ACC112 (cell line): ENCODE results near the gene OSBPL10.
"Not testable (repeated sequence)": the region's sequence is repeated elsewhere in the genome, so short reads cannot be mapped to it uniquely, and the experiment has no call there.

Source experiments
- H2AFZ ChIP-seq: fragments of 200-600 bp; sonication (generic); one replicate; pipeline ENCODE4 v1.6.0; 2017; ENCODE audit warnings: antibody characterized with exemption, low read length; ENCODE audit not compliant: unreplicated experiment
- H3K27ac ChIP-seq: fragments of 200-600 bp; sonication (generic); 2 replicates; pipeline ENCODE4 v1.5.1; 2014; ENCODE audit warnings: low read depth, mild to moderate bottlenecking, antibody characterized with exemption, low read length, moderate library complexity
- H3K27me3 ChIP-seq: fragments of 200-600 bp; sonication (generic); 2 replicates; pipeline ENCODE4 v1.6.1; 2014; ENCODE audit warnings: mild to moderate bottlenecking, antibody characterized with exemption, low read length, moderate library complexity, mixed read lengths; ENCODE audit not compliant: insufficient read depth
- H3K36me3 ChIP-seq: fragments of 200-600 bp; sonication (generic); 2 replicates; pipeline ENCODE4 v1.6.1; 2016; ENCODE audit warnings: mild to moderate bottlenecking, antibody characterized with exemption, low read length, moderate library complexity, mixed read lengths; ENCODE audit not compliant: insufficient read depth
- H3K4me1 ChIP-seq: fragments of 200-600 bp; sonication (generic); one replicate; pipeline ENCODE4 v1.6.1; 2016; ENCODE audit warnings: low read length, mixed read lengths; ENCODE audit not compliant: insufficient read depth, unreplicated experiment, control insufficient read depth
- H3K4me3 ChIP-seq: fragments of 200-600 bp; sonication (generic); 2 replicates; pipeline ENCODE4 v1.5.1; 2014; ENCODE audit warnings: mild to moderate bottlenecking, low read depth, low read length
- H3K79me2 ChIP-seq: fragments of 200-600 bp; sonication (generic); one replicate; pipeline ENCODE4 v1.6.0; 2016; ENCODE audit warnings: low read length; ENCODE audit not compliant: control insufficient read depth, unreplicated experiment, insufficient read depth

Gene OSBPL10

GRCh38 chr3:31878231-31878838, 102.7 kb downstream of the OSBPL10 start:
- no peaks in the 10 kb centered on the region for H3K36me3 ChIP-seq
- peaks cover 40% of the 10 kb centered on the region for H3K4me1 ChIP-seq
- 0 out of 2 replicates have a peak overlapping the region, but pooled peaks have one; percentile 17 for H3K4me3 ChIP-seq
- 0 out of 2 replicates have a peak overlapping the region, but pooled peaks have one; percentile 24 for H3K27ac ChIP-seq
- H2AFZ ChIP-seq = no peak overlapping the region
- no peaks in the 10 kb centered on the region for H3K27me3 ChIP-seq
- no peaks in the 10 kb centered on the region for H3K79me2 ChIP-seq

DNA sequence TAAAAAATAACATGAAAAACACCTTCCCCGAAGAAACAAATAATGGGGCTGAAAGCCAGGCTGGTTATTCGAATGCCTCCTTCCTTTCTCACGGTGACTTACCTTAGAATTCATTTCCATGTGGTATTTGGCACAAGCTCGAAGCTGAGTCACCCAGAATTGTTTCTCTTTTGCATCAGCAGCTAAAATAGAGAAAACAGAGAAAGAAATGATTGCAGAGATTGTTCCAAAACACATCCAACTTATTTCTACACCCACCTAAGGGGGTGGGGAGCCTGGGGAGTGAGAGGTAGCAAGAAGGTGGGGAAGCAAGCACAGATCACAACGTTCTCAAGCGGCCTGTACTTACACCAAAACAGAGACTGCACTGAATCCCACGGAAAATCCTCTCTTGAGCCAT, 104.7 kb downstream of the OSBPL10 start:
- Histone ChIP-seq H3K27me3 (no peaks in the 10 kb centered on the region), H3K36me3 (no peaks in the 10 kb centered on the region), H3K79me2 (no peaks in the 10 kb centered on the region), H2AFZ (no peak overlapping the region), H3K4me3 (peak overlapping the region; percentile 3; the same call in 1 of the 2 replicates), H3K4me1 (peaks cover 40% of the 10 kb centered on the region), H3K27ac (peak overlapping the region; percentile 44)

DNA sequence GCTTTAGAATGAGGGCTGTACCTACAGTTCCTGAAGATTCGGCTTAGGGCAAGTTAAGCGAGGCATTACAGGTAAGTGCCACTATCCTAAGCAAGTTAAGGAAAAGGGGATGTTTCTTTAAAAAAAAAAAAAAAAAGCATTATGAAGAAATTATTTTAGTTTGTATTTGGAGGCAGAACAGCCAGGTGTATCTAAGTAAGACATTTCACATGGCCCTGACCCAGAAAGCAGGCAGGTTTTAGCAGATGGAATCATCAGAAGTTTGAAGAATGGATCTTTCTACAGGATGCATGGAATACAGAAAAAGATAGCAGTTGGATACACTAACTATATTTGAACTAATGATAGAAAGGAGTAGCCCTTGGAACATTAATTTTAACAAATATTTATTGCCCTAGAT, 105.6 kb downstream of the OSBPL10 start:
- no peak overlapping the region for H3K4me3 ChIP-seq
- H3K79me2 ChIP-seq = no peaks in the 10 kb centered on the region
- H3K36me3 ChIP-seq = no peaks in the 10 kb centered on the region
- no peak overlapping the region for H2AFZ ChIP-seq
- peaks cover 40% of the 10 kb centered on the region for H3K4me1 ChIP-seq
- no peaks in the 10 kb centered on the region for H3K27me3 ChIP-seq
- H3K27ac ChIP-seq = no peak overlapping the region

GRCh38 chr3:31873254-31873820, 107.7 kb downstream of the OSBPL10 start:
- H3K27me3 ChIP-seq = no peaks in the 10 kb centered on the region
- no peak overlapping the region for H3K4me3 ChIP-seq
- H3K4me1 ChIP-seq = peaks cover 27% of the 10 kb centered on the region
- H2AFZ ChIP-seq = no peak overlapping the region
- H3K79me2 ChIP-seq = no peaks in the 10 kb centered on the region
- H3K36me3 ChIP-seq = no peaks in the 10 kb centered on the region
- H3K27ac ChIP-seq = no peak overlapping the region

DNA sequence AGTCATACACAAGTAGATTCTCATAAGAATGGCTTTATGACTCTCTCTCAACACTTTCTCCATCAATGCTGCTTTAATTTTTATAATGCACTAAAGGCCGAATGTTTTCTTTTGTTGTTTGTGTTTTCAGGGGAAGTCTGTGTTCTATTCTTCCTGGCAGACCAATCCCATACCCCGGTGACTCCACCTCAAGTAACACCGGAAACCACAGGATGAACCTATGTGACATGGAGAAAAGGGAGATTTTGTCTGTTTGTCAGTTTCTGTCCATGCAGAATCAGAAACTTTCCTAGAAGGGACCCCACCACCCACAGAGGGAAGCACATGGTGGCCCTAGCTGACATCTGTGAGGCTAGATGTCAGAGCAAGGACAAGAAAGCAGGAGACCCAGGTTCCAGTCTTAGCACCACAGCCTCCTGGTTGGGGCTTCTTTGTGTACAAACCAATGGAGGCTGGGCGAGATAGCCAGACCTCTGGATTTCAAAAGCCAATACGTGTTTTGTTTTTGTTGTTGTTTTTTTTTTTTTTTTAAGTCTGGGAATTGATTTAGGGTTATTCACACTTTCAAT, 109.0 kb downstream of the OSBPL10 start:
- no peaks in the 10 kb centered on the region for H3K36me3 ChIP-seq
- H3K79me2 ChIP-seq = no peaks in the 10 kb centered on the region
- H3K27ac ChIP-seq = no peak overlapping the region
- H2AFZ ChIP-seq = no peak overlapping the region
- H3K4me1 ChIP-seq = peaks cover 14% of the 10 kb centered on the region
- no peak overlapping the region for H3K4me3 ChIP-seq
- H3K27me3 ChIP-seq = no peaks in the 10 kb centered on the region

- not testable (repeated sequence) for H3K36me3 ChIP-seq, H3K27me3 ChIP-seq, H3K4me3 ChIP-seq, H3K4me1 ChIP-seq, H2AFZ ChIP-seq, H3K79me2 ChIP-seq, H3K27ac ChIP-seq
These were observed 111.0 kb downstream of the OSBPL10 start for GRCh38 chr3:31870111-31870510.

- no peaks in the 10 kb centered on the region for H3K36me3 ChIP-seq
- peaks cover 2% of the 10 kb centered on the region for H3K4me1 ChIP-seq
- H2AFZ ChIP-seq = no peak overlapping the region
- H3K4me3 ChIP-seq = no peak overlapping the region
- H3K27ac ChIP-seq = no peak overlapping the region
- no peaks in the 10 kb centered on the region for H3K79me2 ChIP-seq
- no peaks in the 10 kb centered on the region for H3K27me3 ChIP-seq
These were observed 112.8 kb downstream of the OSBPL10 start for GRCh38 chr3:31868236-31868635.

GRCh38 chr3:31862666-31863279, 118.3 kb downstream of the OSBPL10 start:
- H3K4me1 ChIP-seq = peaks cover 10% of the 10 kb centered on the region

DNA sequence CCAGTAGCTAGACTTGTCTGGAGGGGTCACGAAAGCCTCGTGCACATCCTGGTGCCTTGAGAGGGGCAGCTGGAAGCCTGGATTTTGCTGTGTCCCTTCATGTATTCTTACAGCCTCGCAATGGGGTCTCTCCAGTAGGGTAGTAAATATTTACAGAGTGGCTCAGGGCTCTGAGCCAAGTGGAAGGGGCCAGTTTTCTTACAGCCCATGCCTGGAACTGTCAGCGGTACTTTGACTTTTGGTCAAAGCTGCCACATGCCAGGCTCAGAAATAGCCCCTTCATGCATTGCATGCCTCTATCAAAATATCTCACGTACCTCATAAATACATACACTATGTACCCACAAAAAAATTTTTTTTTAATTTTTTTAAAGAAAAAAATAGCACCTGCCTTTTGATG, 119.2 kb downstream of the OSBPL10 start:
- H2AFZ ChIP-seq = no peak overlapping the region
- H3K36me3 ChIP-seq = no peaks in the 10 kb centered on the region

More at GRCh38 chr3:31862666-31863279, 118.3 kb downstream of the OSBPL10 start:
- no peaks in the 10 kb centered on the region for H3K27me3 ChIP-seq
- no peaks in the 10 kb centered on the region for H3K79me2 ChIP-seq
- H3K36me3 ChIP-seq = no peaks in the 10 kb centered on the region
- H2AFZ ChIP-seq = peak overlapping the region; percentile 23
- peak overlapping the region; percentile 16; the same call in 1 of the 2 replicates for H3K4me3 ChIP-seq
- H3K27ac ChIP-seq = no peak overlapping the region

DNA sequence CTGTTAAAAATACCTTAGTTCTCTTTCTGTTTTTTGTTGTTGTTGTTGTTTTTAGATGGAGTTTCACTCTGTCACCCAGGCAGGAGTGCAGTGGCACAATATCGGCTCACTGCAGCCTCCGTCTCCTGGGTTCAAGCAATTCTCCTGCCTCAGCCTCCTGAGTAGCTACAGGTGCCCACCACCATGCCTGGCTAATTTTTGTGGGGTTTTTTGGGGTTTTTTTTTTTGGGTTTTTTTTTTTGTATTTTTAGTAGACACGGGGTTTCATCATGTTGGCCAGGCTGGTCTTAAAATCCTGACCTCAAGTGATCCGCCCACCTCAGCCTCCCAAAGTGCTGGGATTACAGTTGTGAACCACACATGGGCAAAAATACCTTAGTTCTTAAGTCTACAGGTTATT, 120.4 kb downstream of the OSBPL10 start:
- H2AFZ ChIP-seq, H3K27ac ChIP-seq, H3K79me2 ChIP-seq: not testable (repeated sequence)

More for the DNA sequence above, 119.2 kb downstream of the OSBPL10 start:
- Histone ChIP-seq H3K4me3 (no peak overlapping the region), H3K27ac (no peak overlapping the region), H3K27me3 (no peaks in the 10 kb centered on the region), H3K4me1 (peaks cover 10% of the 10 kb centered on the region), H3K79me2 (no peaks in the 10 kb centered on the region)

More for the DNA sequence above, 120.4 kb downstream of the OSBPL10 start:
- H3K27me3 ChIP-seq, H3K4me3 ChIP-seq, H3K36me3 ChIP-seq: not testable (repeated sequence)
- peaks cover 10% of the 10 kb centered on the region for H3K4me1 ChIP-seq
